Fibroblast of villous mesenchyme (primary cell): ENCODE measurements around the gene KHDC4. TPM values are rescaled to one million over a fixed set of nuclear protein-coding genes. Genes with fewer than 3 reads are reported as not detected.

Experiments used
- DNase-seq: peaks from one replicate; pipeline ENCODE4 v3.0.0-alpha.2; 2010; ENCODE audit warnings: low read depth
- H3K4me3 ChIP-seq: 2 replicates; pipeline ENCODE4 v1.5.1; 2011; ENCODE audit warnings: low read depth, mild to moderate bottlenecking, low read length
- CTCF ChIP-seq: IDR thresholded peaks from 2 replicates; pipeline ENCODE4 v1.5.1; 2012; ENCODE audit warnings: low read depth, mild to moderate bottlenecking, low read length; ENCODE audit not compliant: insufficient read depth
- total RNA-seq: library from RNA; depleted of rRNA; stranded (reverse); fragments of >200 nt; gene quantifications from 2 replicates; pipeline ENCODE4 v1.2.3, GENCODE V29; 2012

KHDC4 gene
- total RNA-seq, 1 donor, result 42.7 TPM

GRCh38 chr1:155962599-155963211 is 28.5 kb upstream of the KHDC4 start:
- peak; percentile 54 for DNase-seq
- no peak overlapping the region for H3K4me3 ChIP-seq
- TF ChIP-seq CTCF, result no peak

GRCh38 chr1:155961937-155962336 is 27.7 kb upstream of the KHDC4 start:
- no peak overlapping the region for H3K4me3 ChIP-seq
- peak; percentile 92 for DNase-seq
- peak; percentile 56 for TF ChIP-seq CTCF

GRCh38 chr1:155960081-155960745 is 26.0 kb upstream of the KHDC4 start:
- no peak for DNase-seq
- no peak overlapping the region for H3K4me3 ChIP-seq
- no peak for TF ChIP-seq CTCF

DNA sequence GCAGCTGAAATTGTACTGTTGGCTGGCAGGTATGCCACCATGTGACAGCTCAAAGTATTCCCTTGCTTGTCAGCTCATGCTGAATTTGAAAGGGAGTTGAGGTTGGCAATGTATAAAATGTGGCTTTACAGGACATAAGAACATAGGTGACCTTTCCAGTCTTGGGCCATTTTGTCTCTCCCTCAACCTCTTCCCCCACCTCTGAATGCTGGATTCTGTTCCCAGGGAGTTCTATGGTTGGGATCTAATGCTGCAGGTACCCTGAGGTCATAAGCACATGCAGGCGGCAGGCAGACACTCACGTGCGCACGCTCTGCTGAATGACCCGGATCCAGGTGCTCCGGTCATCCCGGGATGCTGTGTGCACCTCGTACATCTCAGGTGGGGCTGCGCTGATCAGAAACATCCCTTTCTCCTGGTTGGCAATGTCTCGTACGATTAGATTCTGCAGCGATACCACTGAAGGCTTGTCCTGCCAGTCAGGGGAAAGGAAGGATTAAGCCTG is 23.2 kb upstream of the KHDC4 start:
- no peak for DNase-seq
- no peak for TF ChIP-seq CTCF
- no peak overlapping the region for H3K4me3 ChIP-seq

GRCh38 chr1:155954645-155955044 is 20.4 kb upstream of the KHDC4 start:
- TF ChIP-seq CTCF, result no peak

GRCh38 chr1:155952505-155952890 is 18.3 kb upstream of the KHDC4 start:
- no peak for DNase-seq
- H3K4me3 ChIP-seq, result no peak overlapping the region
- TF ChIP-seq CTCF, result no peak

More at GRCh38 chr1:155954645-155955044, 20.4 kb upstream of the KHDC4 start:
- H3K4me3 ChIP-seq, result no peak overlapping the region
- DNase-seq, result no peak
